ENCODE data around the gene ATP8B4.

ATP8B4 gene

DNA sequence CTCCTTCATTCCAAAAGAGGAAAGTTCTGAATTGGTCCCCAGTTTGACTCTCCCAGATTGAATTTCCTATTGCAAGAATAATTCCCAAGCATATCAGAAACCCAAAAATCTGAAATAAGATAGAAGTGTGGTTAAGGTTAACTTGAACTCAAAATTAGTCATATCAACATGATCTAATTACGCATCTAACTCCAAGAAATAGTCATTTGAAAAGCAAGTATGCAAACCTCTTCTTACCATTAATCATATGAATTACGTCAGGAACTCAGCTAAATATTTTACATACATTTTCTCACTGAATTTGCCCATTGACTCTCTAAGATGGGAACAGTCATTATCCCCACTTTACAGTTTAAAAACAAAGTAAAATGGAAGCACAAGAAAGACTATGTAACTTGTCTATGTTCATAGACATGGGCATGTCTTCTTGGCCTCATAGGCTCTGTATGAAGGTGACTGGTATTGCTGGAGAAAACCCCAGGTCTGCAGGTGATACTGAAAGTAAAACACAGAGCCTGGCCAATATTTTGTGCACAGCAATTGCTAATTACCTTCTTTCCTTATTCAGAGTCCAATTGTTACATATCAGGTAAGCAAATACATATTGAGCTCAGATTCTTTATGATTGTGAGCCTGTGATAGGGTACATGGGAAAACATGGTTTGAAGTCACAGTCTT lies 139.2 kb downstream of the ATP8B4 start:
- Histone ChIP-seq H3K27ac (ENCODE audit: low read depth, low read length, poor library complexity, severe bottlenecking) (no peak overlapping the region), H3K4me3 (ENCODE audit: low read depth, low read length, poor library complexity, severe bottlenecking) (no peak overlapping the region), H3K9me3 (ENCODE audit: low read length) (no peaks in the 10 kb centered on the region), H3K9ac (ENCODE audit: low read length) (no peak overlapping the region), H3K4me2 (ENCODE audit: low read length) (no peak overlapping the region), H3F3A (ENCODE audit: insufficient read depth, low read length) (no peaks in the 10 kb centered on the region), H3K36me3 (ENCODE audit: insufficient read depth, low read length) (no peaks in the 10 kb centered on the region), H3K27me3 (ENCODE audit: insufficient read depth, low read length) (no peaks in the 10 kb centered on the region), H3K9me2 (ENCODE audit: low read depth, low read length) (no peaks in the 10 kb centered on the region), H3K4me1 (ENCODE audit: insufficient read depth, low read length, severe bottlenecking) (no peaks in the 10 kb centered on the region), H3K79me2 (ENCODE audit: insufficient read depth, low read length) (no peaks in the 10 kb centered on the region), H2AFZ (ENCODE audit: low read length) (no peak overlapping the region), H4K20me1 (ENCODE audit: insufficient read depth, low read length) (no peaks in the 10 kb centered on the region)
- TF ChIP-seq EZH2 (IDR thresholded peaks at IDR 0.05; ENCODE audit: borderline replicate concordance, low read length), result no peak
- no peak for TF ChIP-seq CTCF (IDR thresholded peaks at IDR 0.05; ENCODE audit: low read length)

GRCh38 chr15:49978121-49978520 lies 140.9 kb downstream of the ATP8B4 start:
- no peak overlapping the region for H2AFZ ChIP-seq (ENCODE audit: low read length)
- no peak overlapping the region for H3K4me3 ChIP-seq (ENCODE audit: low read depth, low read length, poor library complexity, severe bottlenecking)
- no peak overlapping the region for H3K27ac ChIP-seq (ENCODE audit: low read depth, low read length, poor library complexity, severe bottlenecking)
- no peaks in the 10 kb centered on the region for H3K79me2 ChIP-seq (ENCODE audit: insufficient read depth, low read length)
- no peak overlapping the region for H3K9ac ChIP-seq (ENCODE audit: low read length)
- H3K9me2 ChIP-seq (ENCODE audit: low read depth, low read length), result no peaks in the 10 kb centered on the region
- no peaks in the 10 kb centered on the region for H3K9me3 ChIP-seq (ENCODE audit: low read length)
- no peaks in the 10 kb centered on the region for H3F3A ChIP-seq (ENCODE audit: insufficient read depth, low read length)
- no peaks in the 10 kb centered on the region for H3K36me3 ChIP-seq (ENCODE audit: insufficient read depth, low read length)
- TF ChIP-seq EZH2 (IDR thresholded peaks at IDR 0.05; ENCODE audit: borderline replicate concordance, low read length) (no peak), CTCF (IDR thresholded peaks at IDR 0.05; ENCODE audit: low read length) (no peak)
- no peak overlapping the region for H3K4me2 ChIP-seq (ENCODE audit: low read length)
- H3K4me1 ChIP-seq (ENCODE audit: insufficient read depth, low read length, severe bottlenecking), result no peaks in the 10 kb centered on the region
- H3K27me3 ChIP-seq (ENCODE audit: insufficient read depth, low read length), result no peaks in the 10 kb centered on the region
- no peaks in the 10 kb centered on the region for H4K20me1 ChIP-seq (ENCODE audit: insufficient read depth, low read length)

- H3K27me3 ChIP-seq (ENCODE audit: insufficient read depth, low read length), result no peaks in the 10 kb centered on the region
- no peaks in the 10 kb centered on the region for H4K20me1 ChIP-seq (ENCODE audit: insufficient read depth, low read length)
- no peaks in the 10 kb centered on the region for H3K36me3 ChIP-seq (ENCODE audit: insufficient read depth, low read length)
- no peaks in the 10 kb centered on the region for H3K9me2 ChIP-seq (ENCODE audit: low read depth, low read length)
- no peaks in the 10 kb centered on the region for H3K79me2 ChIP-seq (ENCODE audit: insufficient read depth, low read length)
- no peak for TF ChIP-seq CTCF (IDR thresholded peaks at IDR 0.05; ENCODE audit: low read length)
- TF ChIP-seq EZH2 (IDR thresholded peaks at IDR 0.05; ENCODE audit: borderline replicate concordance, low read length), result no peak
- H2AFZ ChIP-seq (ENCODE audit: low read length), result no peak overlapping the region
- no peak overlapping the region for H3K27ac ChIP-seq (ENCODE audit: low read depth, low read length, poor library complexity, severe bottlenecking)
- no peaks in the 10 kb centered on the region for H3K4me1 ChIP-seq (ENCODE audit: insufficient read depth, low read length, severe bottlenecking)
- no peaks in the 10 kb centered on the region for H3F3A ChIP-seq (ENCODE audit: insufficient read depth, low read length)
- no peaks in the 10 kb centered on the region for H3K9me3 ChIP-seq (ENCODE audit: low read length)
- H3K4me2 ChIP-seq (ENCODE audit: low read length), result no peak overlapping the region
- no peak overlapping the region for H3K9ac ChIP-seq (ENCODE audit: low read length)
- H3K4me3 ChIP-seq (ENCODE audit: low read depth, low read length, poor library complexity, severe bottlenecking), result no peak overlapping the region
Observed at GRCh38 chr15:49977306-49977705, 141.7 kb downstream of the ATP8B4 start.
